IPS-18a (cell line): Measurements from ENCODE around the gene BCL6B.

Experiments used
- H3K27ac ChIP-seq: one replicate; pipeline ENCODE4 v1.5.1; 2013; ENCODE audit warnings: low read length
- H3K27me3 ChIP-seq: one replicate; pipeline ENCODE4 v1.6.1; 2013; ENCODE audit warnings: mild to moderate bottlenecking, low read length; ENCODE audit not compliant: control insufficient read depth, insufficient read depth
- H3K36me3 ChIP-seq: one replicate; pipeline ENCODE4 v1.6.1; 2013; ENCODE audit warnings: low read depth, low read length; ENCODE audit not compliant: control insufficient read depth
- H3K4me1 ChIP-seq: one replicate; pipeline ENCODE4 v1.6.1; 2013; ENCODE audit warnings: low read depth, low read length; ENCODE audit not compliant: control insufficient read depth
- H3K4me3 ChIP-seq: one replicate; pipeline ENCODE4 v1.5.1; 2013; ENCODE audit warnings: low read length
- H3K9ac ChIP-seq: one replicate; pipeline ENCODE4 v1.6.1; 2013; ENCODE audit warnings: mild to moderate bottlenecking, low read length, moderate library complexity
- H3K9me3 ChIP-seq: one replicate; pipeline ENCODE4 v1.6.1; 2013; ENCODE audit warnings: low read depth, low read length; ENCODE audit not compliant: control insufficient read depth

The BCL6B gene

DNA sequence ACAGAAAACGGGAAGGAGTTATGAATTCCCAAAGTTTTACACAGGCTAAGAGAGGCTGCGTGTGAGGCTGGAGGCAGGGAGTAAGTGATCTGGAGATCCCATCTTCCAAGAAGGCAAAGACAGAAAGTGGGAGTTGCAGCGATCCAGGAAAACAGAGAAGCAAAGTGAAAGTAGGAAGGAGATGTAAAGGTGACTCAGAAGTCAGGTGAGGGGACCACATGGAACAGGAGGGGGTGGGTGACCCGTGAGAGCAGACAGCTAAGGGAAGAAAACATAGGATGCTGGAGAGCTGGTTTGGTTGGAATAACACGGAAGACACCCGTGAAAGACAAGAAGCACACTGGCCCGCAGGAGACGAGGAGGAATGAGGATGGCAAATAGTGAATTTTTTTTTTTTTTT is 25.7 kb upstream of the BCL6B start:
- Histone ChIP-seq H3K9ac (no peak overlapping the region), H3K4me1 (peaks cover 4% of the 10 kb centered on the region), H3K4me3 (no peak overlapping the region), H3K36me3 (peaks cover 4% of the 10 kb centered on the region), H3K27me3 (peaks cover 37% of the 10 kb centered on the region), H3K27ac (no peak overlapping the region), H3K9me3 (no peaks in the 10 kb centered on the region)

DNA sequence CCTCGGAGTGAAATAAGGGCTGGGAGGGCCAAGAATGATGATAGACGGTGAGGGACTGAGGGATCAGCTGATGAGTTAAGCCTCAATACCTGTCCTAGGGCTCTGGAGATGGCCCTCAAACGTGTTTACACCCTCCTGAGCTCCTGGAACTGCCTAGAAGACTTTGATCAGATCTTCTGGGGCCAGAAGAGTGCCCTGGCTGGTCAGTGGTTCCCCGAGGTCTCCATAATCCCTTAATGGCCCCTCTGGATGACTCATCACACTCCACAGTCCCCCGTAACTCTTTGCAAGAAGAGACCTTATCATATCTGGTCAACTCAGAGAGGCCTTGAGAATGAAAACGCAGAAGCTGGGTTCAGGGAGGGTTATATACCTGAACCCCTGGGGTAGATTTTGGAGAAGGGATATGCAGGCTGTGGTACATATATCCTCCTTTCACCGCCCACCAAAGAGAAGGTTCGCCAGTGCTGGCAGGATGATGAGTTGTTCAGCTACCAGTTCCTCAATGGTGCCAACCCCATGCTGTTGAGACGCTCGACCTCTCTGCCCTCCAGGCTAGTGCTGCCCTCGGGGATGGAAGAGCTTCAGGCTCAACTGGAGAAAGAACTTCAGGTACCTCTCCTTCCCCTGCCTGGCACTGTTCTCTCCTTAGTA is 23.9 kb upstream of the BCL6B start:
- Histone ChIP-seq H3K36me3 (peaks cover 4% of the 10 kb centered on the region), H3K4me3 (no peak overlapping the region), H3K9ac (no peak overlapping the region), H3K9me3 (no peaks in the 10 kb centered on the region), H3K27ac (no peak overlapping the region), H3K27me3 (peaks cover 34% of the 10 kb centered on the region), H3K4me1 (peaks cover 4% of the 10 kb centered on the region)

DNA sequence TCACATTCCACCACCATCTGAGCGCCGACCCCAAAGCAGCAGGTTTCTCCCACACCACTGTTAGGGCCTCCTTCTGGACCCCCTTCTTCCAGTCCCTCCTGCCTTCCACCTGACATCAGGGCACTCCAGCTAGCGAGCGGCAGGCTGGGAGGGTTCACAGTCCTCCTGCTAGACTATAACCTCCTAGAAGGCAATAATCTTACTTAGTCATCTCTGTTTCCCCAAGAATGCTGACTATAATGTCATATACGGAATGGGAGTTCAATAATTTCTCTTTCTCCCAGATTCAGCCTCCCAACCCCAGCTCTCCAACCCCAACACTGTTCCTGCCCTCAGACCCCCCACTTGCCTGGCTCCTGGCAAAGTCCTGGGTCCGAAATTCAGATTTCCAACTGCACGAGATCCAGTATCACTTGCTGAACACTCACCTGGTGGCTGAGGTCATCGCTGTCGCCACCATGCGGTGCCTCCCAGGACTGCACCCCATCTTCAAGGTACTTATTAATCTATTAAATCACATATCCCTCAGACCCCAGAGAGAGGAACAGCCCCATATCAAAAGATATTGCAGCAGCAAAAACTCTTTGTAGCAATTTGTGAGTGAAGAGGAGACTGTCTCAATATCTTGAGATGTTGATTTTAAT is 21.4 kb upstream of the BCL6B start:
- Histone ChIP-seq H3K9ac (no peak overlapping the region), H3K9me3 (no peaks in the 10 kb centered on the region), H3K27me3 (peaks cover 9% of the 10 kb centered on the region), H3K4me3 (no peak overlapping the region), H3K4me1 (no peaks in the 10 kb centered on the region), H3K27ac (no peak overlapping the region), H3K36me3 (peaks cover 4% of the 10 kb centered on the region)

GRCh38 chr17:7002288-7003047 is 20.4 kb upstream of the BCL6B start:
- H3K27me3 ChIP-seq = no peaks in the 10 kb centered on the region
- H3K36me3 ChIP-seq = peaks cover 4% of the 10 kb centered on the region

DNA sequence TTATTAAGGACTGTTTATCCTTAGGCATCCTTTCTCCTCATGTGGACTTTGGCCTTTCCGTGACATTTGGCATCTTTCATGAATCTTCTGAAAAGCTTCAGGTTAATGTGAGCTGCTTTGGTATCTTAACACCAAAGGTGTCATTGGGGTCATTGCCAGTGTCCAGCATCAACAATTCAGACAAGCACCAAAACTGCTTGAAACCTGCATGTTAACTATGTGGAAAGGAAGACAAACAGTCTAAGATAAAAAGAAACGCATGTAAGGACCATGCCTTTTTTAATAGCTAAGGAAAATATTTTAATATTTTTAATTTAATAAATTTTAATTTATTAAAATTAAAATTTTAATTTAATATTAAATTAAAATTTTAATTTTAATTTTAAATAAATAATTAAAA is 19.1 kb upstream of the BCL6B start:
- no peaks in the 10 kb centered on the region for H3K27me3 ChIP-seq
- no peaks in the 10 kb centered on the region for H3K9me3 ChIP-seq
- no peak overlapping the region for H3K9ac ChIP-seq
- no peak overlapping the region for H3K4me3 ChIP-seq
- H3K36me3 ChIP-seq = peaks cover 4% of the 10 kb centered on the region
- no peaks in the 10 kb centered on the region for H3K4me1 ChIP-seq
- no peak overlapping the region for H3K27ac ChIP-seq

More at GRCh38 chr17:7002288-7003047, 20.4 kb upstream of the BCL6B start:
- no peak overlapping the region for H3K27ac ChIP-seq
- no peak overlapping the region for H3K9ac ChIP-seq
- H3K4me3 ChIP-seq = no peak overlapping the region
- H3K9me3 ChIP-seq = no peaks in the 10 kb centered on the region
- no peaks in the 10 kb centered on the region for H3K4me1 ChIP-seq

- H3K9ac ChIP-seq = no peak overlapping the region
- no peaks in the 10 kb centered on the region for H3K4me1 ChIP-seq
- no peaks in the 10 kb centered on the region for H3K9me3 ChIP-seq
- no peaks in the 10 kb centered on the region for H3K27me3 ChIP-seq
- H3K27ac ChIP-seq = no peak overlapping the region
- peaks cover 8% of the 10 kb centered on the region for H3K36me3 ChIP-seq
- H3K4me3 ChIP-seq = no peak overlapping the region
Measured at GRCh38 chr17:7004398-7005253, 18.2 kb upstream of the BCL6B start.

DNA sequence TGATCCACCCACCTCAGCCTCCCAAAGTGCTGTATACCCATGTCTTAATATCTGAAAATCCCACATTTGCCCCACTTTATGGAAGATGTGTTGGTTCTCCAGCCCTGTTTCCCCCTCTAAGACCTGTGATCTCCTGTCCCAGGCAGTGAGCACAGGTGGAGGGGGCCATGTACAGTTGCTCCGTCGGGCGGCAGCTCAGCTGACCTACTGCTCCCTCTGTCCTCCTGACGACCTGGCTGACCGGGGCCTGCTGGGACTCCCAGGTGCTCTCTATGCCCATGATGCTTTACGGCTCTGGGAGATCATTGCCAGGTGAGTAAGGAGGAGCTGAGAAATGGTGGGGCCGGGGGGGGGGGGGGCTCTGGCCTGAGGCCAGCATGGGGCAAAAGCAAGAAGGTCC is 17.1 kb upstream of the BCL6B start:
- Histone ChIP-seq H3K4me3 (no peak overlapping the region), H3K4me1 (no peaks in the 10 kb centered on the region), H3K9me3 (no peaks in the 10 kb centered on the region), H3K27me3 (no peaks in the 10 kb centered on the region), H3K27ac (no peak overlapping the region), H3K9ac (no peak overlapping the region), H3K36me3 (peaks cover 8% of the 10 kb centered on the region)

- no peaks in the 10 kb centered on the region for H3K9me3 ChIP-seq
- H3K27ac ChIP-seq = no peak overlapping the region
- no peak overlapping the region for H3K4me3 ChIP-seq
- H3K27me3 ChIP-seq = no peaks in the 10 kb centered on the region
- H3K4me1 ChIP-seq = no peaks in the 10 kb centered on the region
- H3K36me3 ChIP-seq = peaks cover 5% of the 10 kb centered on the region
- no peak overlapping the region for H3K9ac ChIP-seq
Measured at GRCh38 chr17:7007143-7007542, 15.7 kb upstream of the BCL6B start.

DNA sequence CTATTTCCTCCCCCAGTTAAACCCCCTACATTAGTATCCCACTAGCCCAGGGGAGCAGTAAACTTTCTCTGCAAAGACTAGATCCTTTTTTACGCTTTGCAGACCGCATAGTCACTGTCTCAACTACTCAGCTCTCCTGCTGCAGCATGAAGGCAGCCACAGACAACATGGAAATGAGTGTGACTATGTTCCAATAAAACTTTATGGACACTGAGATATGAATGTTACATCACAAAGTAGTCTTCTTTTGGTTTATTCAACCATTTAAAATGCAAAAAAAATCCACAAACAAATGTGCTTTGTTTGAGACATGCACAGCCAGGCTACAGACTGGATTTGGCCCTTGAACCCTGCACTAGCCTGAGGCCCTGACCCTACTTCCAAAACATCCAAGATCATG is 12.3 kb upstream of the BCL6B start:
- Histone ChIP-seq H3K9ac (no peak overlapping the region), H3K4me1 (peaks cover 6% of the 10 kb centered on the region), H3K27me3 (no peaks in the 10 kb centered on the region), H3K27ac (no peak overlapping the region), H3K4me3 (no peak overlapping the region), H3K36me3 (peaks cover 4% of the 10 kb centered on the region), H3K9me3 (no peaks in the 10 kb centered on the region)

DNA sequence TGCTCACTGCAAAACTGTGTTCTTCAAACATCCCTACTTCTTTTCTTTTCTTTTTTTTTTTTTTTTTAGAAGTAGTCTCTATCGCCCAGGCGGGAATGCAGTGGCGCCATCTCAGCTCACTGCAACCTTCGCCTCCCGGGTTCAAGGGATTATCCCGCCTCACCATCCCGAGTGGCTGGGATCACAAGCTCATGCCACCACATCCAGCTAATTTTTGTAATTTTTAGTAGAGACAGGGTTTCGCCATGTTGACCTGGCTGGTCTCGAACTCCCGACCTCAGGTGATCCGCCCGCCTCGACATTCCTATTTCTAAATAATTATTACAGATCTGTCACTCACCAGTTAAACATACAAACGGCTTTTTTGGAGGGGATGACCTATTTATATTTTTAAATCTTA is 11.4 kb upstream of the BCL6B start:
- Histone ChIP-seq H3K9ac (peak overlapping the region; percentile 94), H3K4me1 (peaks cover 6% of the 10 kb centered on the region), H3K9me3 (no peaks in the 10 kb centered on the region), H3K27ac (no peak overlapping the region), H3K36me3 (peaks cover 5% of the 10 kb centered on the region), H3K4me3 (peak overlapping the region; percentile 87), H3K27me3 (no peaks in the 10 kb centered on the region)

GRCh38 chr17:7011942-7012254 is 11.0 kb upstream of the BCL6B start:
- H3K4me1 ChIP-seq = peaks cover 6% of the 10 kb centered on the region
- no peaks in the 10 kb centered on the region for H3K9me3 ChIP-seq
- H3K4me3 ChIP-seq = peak overlapping the region; percentile 87
- peak overlapping the region; percentile 94 for H3K9ac ChIP-seq
- H3K36me3 ChIP-seq = peaks cover 10% of the 10 kb centered on the region
- no peaks in the 10 kb centered on the region for H3K27me3 ChIP-seq
- peak overlapping the region; percentile 99 for H3K27ac ChIP-seq
